Measurements from ENCODE around the gene DLG5.

DNA sequence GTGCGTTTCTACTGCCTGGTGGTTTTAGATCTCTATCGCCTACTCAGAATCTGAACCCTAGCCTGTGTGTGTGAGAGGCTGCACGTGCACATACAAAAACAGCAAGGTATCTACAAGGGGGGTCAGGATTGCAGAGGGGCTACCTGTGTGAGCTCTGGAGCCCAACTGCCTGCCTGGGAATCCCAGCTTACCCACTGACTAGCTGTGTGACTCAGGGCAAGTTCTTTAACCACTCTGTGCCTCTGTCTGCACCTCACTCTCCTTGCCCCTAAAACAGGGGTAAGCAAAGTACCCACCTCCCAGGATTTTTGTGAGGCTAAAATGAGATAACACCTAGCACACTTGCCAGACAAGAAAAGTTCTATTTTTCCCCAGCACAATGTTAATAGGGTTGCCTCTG lies 32.5 kb downstream of the DLG5 start:
- TF ChIP-seq EP300 (IDR thresholded peaks at IDR 0.05) = no peak
- no peak for TF ChIP-seq ZC3H11A (IDR thresholded peaks at IDR 0.05)
- TF ChIP-seq CEBPB (IDR thresholded peaks at IDR 0.05) = no peak
- TF ChIP-seq, protein P1, sequence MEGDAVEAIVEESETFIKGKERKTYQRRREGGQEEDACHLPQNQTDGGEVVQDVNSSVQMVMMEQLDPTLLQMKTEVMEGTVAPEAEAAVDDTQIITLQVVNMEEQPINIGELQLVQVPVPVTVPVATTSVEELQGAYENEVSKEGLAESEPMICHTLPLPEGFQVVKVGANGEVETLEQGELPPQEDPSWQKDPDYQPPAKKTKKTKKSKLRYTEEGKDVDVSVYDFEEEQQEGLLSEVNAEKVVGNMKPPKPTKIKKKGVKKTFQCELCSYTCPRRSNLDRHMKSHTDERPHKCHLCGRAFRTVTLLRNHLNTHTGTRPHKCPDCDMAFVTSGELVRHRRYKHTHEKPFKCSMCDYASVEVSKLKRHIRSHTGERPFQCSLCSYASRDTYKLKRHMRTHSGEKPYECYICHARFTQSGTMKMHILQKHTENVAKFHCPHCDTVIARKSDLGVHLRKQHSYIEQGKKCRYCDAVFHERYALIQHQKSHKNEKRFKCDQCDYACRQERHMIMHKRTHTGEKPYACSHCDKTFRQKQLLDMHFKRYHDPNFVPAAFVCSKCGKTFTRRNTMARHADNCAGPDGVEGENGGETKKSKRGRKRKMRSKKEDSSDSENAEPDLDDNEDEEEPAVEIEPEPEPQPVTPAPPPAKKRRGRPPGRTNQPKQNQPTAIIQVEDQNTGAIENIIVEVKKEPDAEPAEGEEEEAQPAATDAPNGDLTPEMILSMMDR (IDR thresholded peaks at IDR 0.05) = no peak
- no peak for TF ChIP-seq BCL3 (IDR thresholded peaks at IDR 0.05)
- TF ChIP-seq ESRRA (IDR thresholded peaks at IDR 0.05; ENCODE audit: borderline replicate concordance, low read length) = no peak
- no peak for TF ChIP-seq REST (IDR thresholded peaks at IDR 0.05)
- no peak for TF ChIP-seq HMGXB4 (CRISPR knock-in tag; IDR thresholded peaks at IDR 0.05; ENCODE audit: borderline replicate concordance)

All from A549 (cell line).